A673 (cell line): ENCODE measurements around the gene THY1. TPM values are rescaled to one million over a fixed set of nuclear protein-coding genes. Genes with fewer than 3 reads are reported as not detected.

Experiments used
- BruUV-seq: library from RNA; stranded (reverse); fragments of 400-500 nt; replicated peaks from 2 replicates; lab custom pipeline; 2021; lab: Mats Ljungman, UMichigan
- CTCF ChIA-PET: fragments of 300-600 bp; sonication (Branson Sonifier 250); formaldehyde crosslinking; loops from one replicate; lab custom pipeline; 2022; ENCODE audit warnings: antibody characterized with exemption; lab: Charles Lee
- POLR2A ChIA-PET: fragments of 300-600 bp; sonication (Branson Sonifier 250); formaldehyde crosslinking; loops from one replicate; lab custom pipeline; 2022; ENCODE audit warnings: antibody characterized with exemption; ENCODE audit not compliant: low non-redundant PET; lab: Charles Lee
- DNase-seq: peaks from one replicate; pipeline ENCODE4 v3.0.0-alpha.2; 2015; ENCODE audit warnings: low spot score
- H3K27ac ChIP-seq: fragments of 200-600 bp; sonication (generic); 2 replicates; pipeline ENCODE4 v1.5.1; 2016; ENCODE audit warnings: mixed run types, low read depth, mild to moderate bottlenecking, mixed read lengths, antibody characterized with exemption, low read length; ENCODE audit not compliant: poor library complexity, severe bottlenecking
- H3K27me3 ChIP-seq: fragments of 200-600 bp; sonication (generic); replicated peaks from 2 replicates; pipeline ENCODE4 v1.6.1; 2017; ENCODE audit warnings: mixed run types, low read depth, mild to moderate bottlenecking, mixed read lengths, antibody characterized with exemption, low read length; ENCODE audit not compliant: insufficient read depth, poor library complexity
- H3K36me3 ChIP-seq: fragments of 200-600 bp; sonication (generic); 2 replicates; pipeline ENCODE4 v1.6.1; 2016; ENCODE audit warnings: mixed run types, mild to moderate bottlenecking, mixed read lengths, antibody characterized with exemption, low read length; ENCODE audit not compliant: insufficient read depth, poor library complexity, severe bottlenecking
- H3K4me1 ChIP-seq: fragments of 200-600 bp; sonication (generic); 2 replicates; pipeline ENCODE4 v1.6.1; 2017; ENCODE audit warnings: mixed run types, mild to moderate bottlenecking, mixed read lengths, antibody characterized with exemption, low read length; ENCODE audit not compliant: insufficient read depth, poor library complexity, severe bottlenecking
- H3K4me3 ChIP-seq: fragments of 200-600 bp; sonication (generic); 2 replicates; pipeline ENCODE4 v1.5.1; 2016; ENCODE audit warnings: low read depth, mixed run types, mild to moderate bottlenecking, mixed read lengths, low read length; ENCODE audit not compliant: poor library complexity, severe bottlenecking
- H3K9me3 ChIP-seq: fragments of 200-600 bp; sonication (generic); 2 replicates; pipeline ENCODE4 v1.6.1; 2016; ENCODE audit warnings: mixed run types, low read depth, mild to moderate bottlenecking, mixed read lengths, antibody characterized with exemption, low read length; ENCODE audit not compliant: poor library complexity, severe bottlenecking
- EZH2 ChIP-seq: fragments of 200-600 bp; sonication (generic); IDR thresholded peaks from 2 replicates; pipeline ENCODE4 v1.6.1; 2017; ENCODE audit warnings: borderline replicate concordance, low read depth, mild to moderate bottlenecking, mixed read lengths, antibody characterized with exemption, low read length; ENCODE audit not compliant: poor library complexity, severe bottlenecking
- intact Hi-C: fragments of 100-400 bp; cut with micrococcal nuclease; formaldehyde crosslinking; loops from one replicate; pipeline ENCODE4 v1.10.0; 2022; ENCODE audit not compliant: unreplicated experiment
- total RNA-seq: library from RNA; stranded (reverse); gene quantifications from 2 replicates; pipeline ENCODE4 v1.2.3, GENCODE V29; 2021
- TF ChIP-seq, protein P1 (sequence below): fragments of 300-800, 200-600 bp; sonication (generic); conservative IDR thresholded peaks from 2 replicates; pipeline ENCODE4 v1.5.1; 2017; ENCODE audit warnings: low read depth, mild to moderate bottlenecking, antibody characterized with exemption, low read length, moderate library complexity, mixed read lengths

THY1 gene
- total RNA-seq, 1 experiment from 2014 or later = 187 TPM

GRCh38 chr11:119450590-119451326, 27.8 kb upstream of the THY1 start:
- BruUV-seq = no TSS peak
- TF ChIP-seq, protein P1, sequence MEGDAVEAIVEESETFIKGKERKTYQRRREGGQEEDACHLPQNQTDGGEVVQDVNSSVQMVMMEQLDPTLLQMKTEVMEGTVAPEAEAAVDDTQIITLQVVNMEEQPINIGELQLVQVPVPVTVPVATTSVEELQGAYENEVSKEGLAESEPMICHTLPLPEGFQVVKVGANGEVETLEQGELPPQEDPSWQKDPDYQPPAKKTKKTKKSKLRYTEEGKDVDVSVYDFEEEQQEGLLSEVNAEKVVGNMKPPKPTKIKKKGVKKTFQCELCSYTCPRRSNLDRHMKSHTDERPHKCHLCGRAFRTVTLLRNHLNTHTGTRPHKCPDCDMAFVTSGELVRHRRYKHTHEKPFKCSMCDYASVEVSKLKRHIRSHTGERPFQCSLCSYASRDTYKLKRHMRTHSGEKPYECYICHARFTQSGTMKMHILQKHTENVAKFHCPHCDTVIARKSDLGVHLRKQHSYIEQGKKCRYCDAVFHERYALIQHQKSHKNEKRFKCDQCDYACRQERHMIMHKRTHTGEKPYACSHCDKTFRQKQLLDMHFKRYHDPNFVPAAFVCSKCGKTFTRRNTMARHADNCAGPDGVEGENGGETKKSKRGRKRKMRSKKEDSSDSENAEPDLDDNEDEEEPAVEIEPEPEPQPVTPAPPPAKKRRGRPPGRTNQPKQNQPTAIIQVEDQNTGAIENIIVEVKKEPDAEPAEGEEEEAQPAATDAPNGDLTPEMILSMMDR = no peak
- no peak for TF ChIP-seq EZH2
- DNase-seq = no peak
- Histone ChIP-seq H3K36me3 (no peaks in the 10 kb centered on the region), H3K4me1 (peaks cover 5% of the 10 kb centered on the region), H3K27me3 (no peaks in the 10 kb centered on the region), H3K27ac (no peak overlapping the region), H3K9me3 (no peaks in the 10 kb centered on the region), H3K4me3 (no peak overlapping the region)
- POLR2A ChIA-PET = no interaction called here
- intact Hi-C loops = no loop called here
- CTCF ChIA-PET = no interaction called here

DNA sequence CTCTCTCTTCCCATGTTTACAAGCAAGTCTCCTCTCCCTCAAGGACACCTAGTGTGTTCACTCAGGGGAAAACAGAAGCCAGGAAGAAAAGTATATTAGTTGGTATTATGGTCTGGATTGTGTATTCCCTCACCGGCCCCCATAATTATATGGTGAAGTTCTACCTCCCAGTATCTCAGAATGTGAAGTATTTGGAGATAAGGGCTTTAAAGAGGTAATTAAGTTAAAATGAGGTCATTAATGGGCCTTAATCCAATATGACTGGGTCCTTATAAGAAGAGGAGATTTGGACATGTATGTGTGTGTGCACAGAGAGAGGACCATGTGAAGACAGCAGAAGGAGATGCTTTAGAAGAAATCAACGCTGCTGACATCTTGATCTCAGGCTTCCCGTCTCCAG, 26.5 kb upstream of the THY1 start:
- no peak overlapping the region for H3K4me3 ChIP-seq
- no peak overlapping the region for H3K27ac ChIP-seq
- no peak for TF ChIP-seq EZH2
- TF ChIP-seq, protein P1 = no peak
- no peaks in the 10 kb centered on the region for H3K9me3 ChIP-seq
- no peaks in the 10 kb centered on the region for H3K36me3 ChIP-seq
- CTCF ChIA-PET = no interaction called here
- H3K27me3 ChIP-seq = no peaks in the 10 kb centered on the region
- H3K4me1 ChIP-seq = peaks cover 5% of the 10 kb centered on the region
- intact Hi-C loops = no loop called here
- POLR2A ChIA-PET = no interaction called here
- no TSS peak for BruUV-seq
- DNase-seq = no peak

DNA sequence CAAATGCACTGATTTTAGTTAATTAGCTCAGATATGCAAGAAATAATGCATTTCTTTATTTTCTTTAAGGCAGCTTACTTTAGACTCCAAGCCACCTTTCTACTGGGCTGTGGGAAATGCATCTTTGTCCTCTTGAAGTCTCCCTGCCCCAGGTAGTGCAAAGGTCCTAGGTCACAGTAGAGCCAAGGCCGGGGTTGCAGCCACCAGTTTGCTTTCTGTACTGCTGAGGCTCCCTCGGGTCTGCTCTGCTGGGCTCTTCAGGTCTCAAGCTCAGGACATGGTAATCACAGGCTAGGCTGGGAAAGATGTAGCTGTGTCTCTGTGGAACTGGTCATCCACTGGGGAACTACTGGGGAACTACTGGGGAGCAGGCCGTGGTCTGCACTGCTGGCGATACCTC, 25.4 kb upstream of the THY1 start:
- Histone ChIP-seq H3K36me3 (no peaks in the 10 kb centered on the region), H3K27me3 (no peaks in the 10 kb centered on the region), H3K4me1 (peaks cover 5% of the 10 kb centered on the region), H3K9me3 (no peaks in the 10 kb centered on the region), H3K4me3 (no peak overlapping the region), H3K27ac (no peak overlapping the region)
- intact Hi-C loops = no loop called here
- ChIA-PET CTCF (no interaction called here), POLR2A (no interaction called here)
- DNase-seq = no peak
- TF ChIP-seq, protein P1 = no peak
- TF ChIP-seq EZH2 = no peak
- no TSS peak for BruUV-seq
